BJ (cell line): ENCODE measurements around the gene PDE1C. TPM values are rescaled to one million over a fixed set of nuclear protein-coding genes. Genes with fewer than 3 reads are reported as not detected.

Experiments
- CTCF ChIA-PET: fragments of 350-600 bp; formaldehyde crosslinking; extraction: SDS; loops from one replicate; lab custom pipeline; 2021; ENCODE audit warnings: antibody characterized with exemption, inconsistent platforms; lab: Yijun Ruan, JAX
- POLR2A ChIA-PET: fragments of 300-600 bp; sonication (Branson Sonifier 250); formaldehyde crosslinking; extraction: SDS; loops from one replicate; lab custom pipeline; 2021; ENCODE audit warnings: antibody characterized with exemption; lab: Charles Lee
- DNase-seq: peaks from one replicate; pipeline ENCODE4 v3.0.0-alpha.2; 2011; ENCODE audit warnings: low read depth
- H3K27me3 ChIP-seq: 2 replicates; pipeline ENCODE4 v1.6.0; 2011; ENCODE audit warnings: low read length; ENCODE audit not compliant: control insufficient read depth, insufficient read depth
- H3K36me3 ChIP-seq: 2 replicates; pipeline ENCODE4 v1.5.1; 2011; ENCODE audit warnings: low read length; ENCODE audit not compliant: control insufficient read depth, insufficient read depth
- H3K4me3 ChIP-seq: 2 replicates; pipeline ENCODE4 v1.5.1; 2011; ENCODE audit warnings: low read depth, mild to moderate bottlenecking, control low read depth, low read length
- CTCF ChIP-seq: IDR thresholded peaks from 2 replicates; pipeline ENCODE4 v1.5.1; 2011; ENCODE audit warnings: low read depth, mild to moderate bottlenecking, control low read depth, inconsistent platforms, low read length, moderate library complexity; ENCODE audit not compliant: insufficient read depth
- polyA plus RNA-seq: library from polyadenylated mRNA; depleted of rRNA; stranded (reverse); fragments of >200 nt; gene quantifications from 2 replicates; pipeline ENCODE4 v1.2.3, GENCODE V29; 2011

PDE1C gene
- polyA plus RNA-seq, 1 experiment, result 19.6 TPM

- DNase-seq, result no peak
- POLR2A ChIA-PET, result interaction anchor here (0.6 kb wide), 1 partner anchor 58 kb away, joined by 4 read pairs; no protein-coding TSS in a partner anchor
- CTCF ChIA-PET, result no interaction called here
These were observed 264.9 kb downstream of the PDE1C start for GRCh38 chr7:31805209-31805818.

GRCh38 chr7:31796375-31796774 is 273.8 kb downstream of the PDE1C start:
- ChIA-PET POLR2A (no interaction called here), CTCF (no interaction called here)
- H3K36me3 ChIP-seq, result no peaks in the 10 kb centered on the region
- no peaks in the 10 kb centered on the region for H3K27me3 ChIP-seq
- DNase-seq, result no peak
- no peak for TF ChIP-seq CTCF
- no peak overlapping the region for H3K4me3 ChIP-seq

More at GRCh38 chr7:31805209-31805818, 264.9 kb downstream of the PDE1C start:
- TF ChIP-seq CTCF, result no peak
- H3K4me3 ChIP-seq, result no peak overlapping the region
- H3K27me3 ChIP-seq, result no peaks in the 10 kb centered on the region
- 0 out of 2 replicates have a peak, but pooled peaks cover 1% of the 10 kb centered on the region for H3K36me3 ChIP-seq

- DNase-seq, result no peak
- H3K27me3 ChIP-seq, result no peaks in the 10 kb centered on the region
- H3K4me3 ChIP-seq, result no peak overlapping the region
- TF ChIP-seq CTCF, result no peak
- no peaks in the 10 kb centered on the region for H3K36me3 ChIP-seq
- ChIA-PET CTCF (no interaction called here), POLR2A (no interaction called here)
These were observed 275.3 kb downstream of the PDE1C start for GRCh38 chr7:31794851-31795344.

GRCh38 chr7:31791881-31792280 is 278.3 kb downstream of the PDE1C start:
- no peak overlapping the region for H3K4me3 ChIP-seq
- TF ChIP-seq CTCF, result no peak
- no peaks in the 10 kb centered on the region for H3K36me3 ChIP-seq
- DNase-seq, result no peak
- CTCF ChIA-PET, result interaction anchor here (0.8 to 1.5 kb wide), 4 partner anchors 8 to 413 kb away, joined by 3 to 5 read pairs (median 4); no protein-coding TSS in a partner anchor
- no peaks in the 10 kb centered on the region for H3K27me3 ChIP-seq
- POLR2A ChIA-PET, result no interaction called here

- CTCF ChIA-PET, result interaction anchor here (1.6 kb wide), 1 partner anchor 10 kb away, joined by 3 read pairs; no protein-coding TSS in a partner anchor
- H3K4me3 ChIP-seq, result no peak overlapping the region
- DNase-seq, result no peak
- H3K27me3 ChIP-seq, result no peaks in the 10 kb centered on the region
- POLR2A ChIA-PET, result no interaction called here
- TF ChIP-seq CTCF, result no peak
- H3K36me3 ChIP-seq, result no peaks in the 10 kb centered on the region
These were observed 281.1 kb downstream of the PDE1C start for GRCh38 chr7:31788883-31789680.
